ENCODE data around the gene SLC13A3. TPM values are rescaled to one million over a fixed set of nuclear protein-coding genes. Genes with fewer than 3 reads are reported as not detected.

The SLC13A3 gene
- polyA plus RNA-seq, 1 donor = 3.7 TPM

- no peaks in the 10 kb centered on the region for H3K27me3 ChIP-seq (ENCODE audit: control insufficient read depth, insufficient read depth, low read length)
- WGBS (ENCODE audit: insufficient coverage, low lambda C conversion rate) = 67% methylated on average over 2 of the region's 5 CpGs
These were observed 8.3 kb downstream of the SLC13A3 start for GRCh38 chr20:46642969-46643343.

GRCh38 chr20:46642265-46642968 is 8.8 kb downstream of the SLC13A3 start:
- no peak overlapping the region for H3K27ac ChIP-seq (ENCODE audit: low read length)
- no peak overlapping the region for H3K4me3 ChIP-seq (ENCODE audit: low read length)
- no peaks in the 10 kb centered on the region for H3K36me3 ChIP-seq (ENCODE audit: control insufficient read depth, insufficient read depth, low read length)
- H3K27me3 ChIP-seq (ENCODE audit: control insufficient read depth, insufficient read depth, low read length) = no peaks in the 10 kb centered on the region
- no peak for DNase-seq
- 100% methylated on average over 1 of the region's 12 CpGs for WGBS (ENCODE audit: insufficient coverage, low lambda C conversion rate)
- H3K4me1 ChIP-seq (ENCODE audit: control insufficient read depth, insufficient read depth, low read length) = no peaks in the 10 kb centered on the region
- H3K9me3 ChIP-seq (ENCODE audit: control insufficient read depth, low read depth, low read length) = no peaks in the 10 kb centered on the region

More at GRCh38 chr20:46642969-46643343, 8.3 kb downstream of the SLC13A3 start:
- H3K36me3 ChIP-seq (ENCODE audit: control insufficient read depth, insufficient read depth, low read length) = no peaks in the 10 kb centered on the region
- H3K27ac ChIP-seq (ENCODE audit: low read length) = no peak overlapping the region
- DNase-seq = no peak
- H3K9me3 ChIP-seq (ENCODE audit: control insufficient read depth, low read depth, low read length) = no peaks in the 10 kb centered on the region
- H3K4me1 ChIP-seq (ENCODE audit: control insufficient read depth, insufficient read depth, low read length) = no peaks in the 10 kb centered on the region
- no peak overlapping the region for H3K4me3 ChIP-seq (ENCODE audit: low read length)

- H3K27me3 ChIP-seq (ENCODE audit: control insufficient read depth, insufficient read depth, low read length) = no peaks in the 10 kb centered on the region
- H3K4me3 ChIP-seq (ENCODE audit: low read length) = no peak overlapping the region
- no peaks in the 10 kb centered on the region for H3K9me3 ChIP-seq (ENCODE audit: control insufficient read depth, low read depth, low read length)
- H3K36me3 ChIP-seq (ENCODE audit: control insufficient read depth, insufficient read depth, low read length) = no peaks in the 10 kb centered on the region
- no peak overlapping the region for H3K27ac ChIP-seq (ENCODE audit: low read length)
- DNase-seq = no peak
- no peaks in the 10 kb centered on the region for H3K4me1 ChIP-seq (ENCODE audit: control insufficient read depth, insufficient read depth, low read length)
These were observed 9.8 kb downstream of the SLC13A3 start for GRCh38 chr20:46641424-46641823.

- H3K27ac ChIP-seq (ENCODE audit: low read length) = no peak overlapping the region
- H3K4me3 ChIP-seq (ENCODE audit: low read length) = no peak overlapping the region
- H3K9me3 ChIP-seq (ENCODE audit: control insufficient read depth, low read depth, low read length) = no peaks in the 10 kb centered on the region
- DNase-seq = no peak
- H3K36me3 ChIP-seq (ENCODE audit: control insufficient read depth, insufficient read depth, low read length) = no peaks in the 10 kb centered on the region
- H3K4me1 ChIP-seq (ENCODE audit: control insufficient read depth, insufficient read depth, low read length) = no peaks in the 10 kb centered on the region
- WGBS (ENCODE audit: insufficient coverage, low lambda C conversion rate) = no CpG with 5 or more reads among the region's 14 CpGs
- H3K27me3 ChIP-seq (ENCODE audit: control insufficient read depth, insufficient read depth, low read length) = no peaks in the 10 kb centered on the region
These were observed 10.5 kb downstream of the SLC13A3 start for GRCh38 chr20:46640536-46641311.

- H3K4me1 ChIP-seq (ENCODE audit: control insufficient read depth, insufficient read depth, low read length) = no peaks in the 10 kb centered on the region
- DNase-seq = no peak
- no peaks in the 10 kb centered on the region for H3K36me3 ChIP-seq (ENCODE audit: control insufficient read depth, insufficient read depth, low read length)
- no peak overlapping the region for H3K27ac ChIP-seq (ENCODE audit: low read length)
- no peak overlapping the region for H3K4me3 ChIP-seq (ENCODE audit: low read length)
- no peaks in the 10 kb centered on the region for H3K27me3 ChIP-seq (ENCODE audit: control insufficient read depth, insufficient read depth, low read length)
- no peaks in the 10 kb centered on the region for H3K9me3 ChIP-seq (ENCODE audit: control insufficient read depth, low read depth, low read length)
- no CpG with 5 or more reads among the region's 6 CpGs for WGBS (ENCODE audit: insufficient coverage, low lambda C conversion rate)
These were observed 11.2 kb downstream of the SLC13A3 start for GRCh38 chr20:46640044-46640443.

- WGBS (ENCODE audit: insufficient coverage, low lambda C conversion rate) = no CpG with 5 or more reads among the region's 3 CpGs
- Histone ChIP-seq H3K27ac (ENCODE audit: low read length) (no peak overlapping the region), H3K27me3 (ENCODE audit: control insufficient read depth, insufficient read depth, low read length) (no peaks in the 10 kb centered on the region), H3K4me3 (ENCODE audit: low read length) (no peak overlapping the region), H3K36me3 (ENCODE audit: control insufficient read depth, insufficient read depth, low read length) (no peaks in the 10 kb centered on the region), H3K9me3 (ENCODE audit: control insufficient read depth, low read depth, low read length) (no peaks in the 10 kb centered on the region), H3K4me1 (ENCODE audit: control insufficient read depth, insufficient read depth, low read length) (no peaks in the 10 kb centered on the region)
- no peak for DNase-seq
These were observed 11.7 kb downstream of the SLC13A3 start for GRCh38 chr20:46639587-46639986.

- H3K36me3 ChIP-seq (ENCODE audit: control insufficient read depth, insufficient read depth, low read length) = no peaks in the 10 kb centered on the region
- H3K27ac ChIP-seq (ENCODE audit: low read length) = no peak overlapping the region
- H3K27me3 ChIP-seq (ENCODE audit: control insufficient read depth, insufficient read depth, low read length) = no peaks in the 10 kb centered on the region
- no peak for DNase-seq
- no peak overlapping the region for H3K4me3 ChIP-seq (ENCODE audit: low read length)
- no peaks in the 10 kb centered on the region for H3K4me1 ChIP-seq (ENCODE audit: control insufficient read depth, insufficient read depth, low read length)
- no CpG with 5 or more reads among the region's 4 CpGs for WGBS (ENCODE audit: insufficient coverage, low lambda C conversion rate)
- H3K9me3 ChIP-seq (ENCODE audit: control insufficient read depth, low read depth, low read length) = no peaks in the 10 kb centered on the region
These were observed 12.4 kb downstream of the SLC13A3 start for GRCh38 chr20:46638898-46639274.

GRCh38 chr20:46638134-46638897 is 12.9 kb downstream of the SLC13A3 start:
- no peak for DNase-seq
- no peaks in the 10 kb centered on the region for H3K9me3 ChIP-seq (ENCODE audit: control insufficient read depth, low read depth, low read length)
- no CpG with 5 or more reads among the region's 18 CpGs for WGBS (ENCODE audit: insufficient coverage, low lambda C conversion rate)
- H3K27ac ChIP-seq (ENCODE audit: low read length) = no peak overlapping the region
- H3K27me3 ChIP-seq (ENCODE audit: control insufficient read depth, insufficient read depth, low read length) = no peaks in the 10 kb centered on the region
- no peak overlapping the region for H3K4me3 ChIP-seq (ENCODE audit: low read length)
- H3K36me3 ChIP-seq (ENCODE audit: control insufficient read depth, insufficient read depth, low read length) = no peaks in the 10 kb centered on the region
- no peaks in the 10 kb centered on the region for H3K4me1 ChIP-seq (ENCODE audit: control insufficient read depth, insufficient read depth, low read length)

- no peak for DNase-seq
- H3K27me3 ChIP-seq (ENCODE audit: control insufficient read depth, insufficient read depth, low read length) = no peaks in the 10 kb centered on the region
- H3K27ac ChIP-seq (ENCODE audit: low read length) = no peak overlapping the region
- H3K9me3 ChIP-seq (ENCODE audit: control insufficient read depth, low read depth, low read length) = no peaks in the 10 kb centered on the region
- H3K4me1 ChIP-seq (ENCODE audit: control insufficient read depth, insufficient read depth, low read length) = no peaks in the 10 kb centered on the region
- no CpG with 5 or more reads among the region's 4 CpGs for WGBS (ENCODE audit: insufficient coverage, low lambda C conversion rate)
- no peak overlapping the region for H3K4me3 ChIP-seq (ENCODE audit: low read length)
- H3K36me3 ChIP-seq (ENCODE audit: control insufficient read depth, insufficient read depth, low read length) = no peaks in the 10 kb centered on the region
These were observed 13.7 kb downstream of the SLC13A3 start for GRCh38 chr20:46637427-46638133.

GRCh38 chr20:46637020-46637419 is 14.2 kb downstream of the SLC13A3 start:
- no peaks in the 10 kb centered on the region for H3K9me3 ChIP-seq (ENCODE audit: control insufficient read depth, low read depth, low read length)
- no CpG with 5 or more reads among the region's 11 CpGs for WGBS (ENCODE audit: insufficient coverage, low lambda C conversion rate)
- H3K27me3 ChIP-seq (ENCODE audit: control insufficient read depth, insufficient read depth, low read length) = no peaks in the 10 kb centered on the region
- DNase-seq = no peak
- H3K36me3 ChIP-seq (ENCODE audit: control insufficient read depth, insufficient read depth, low read length) = no peaks in the 10 kb centered on the region
- no peaks in the 10 kb centered on the region for H3K4me1 ChIP-seq (ENCODE audit: control insufficient read depth, insufficient read depth, low read length)
- no peak overlapping the region for H3K27ac ChIP-seq (ENCODE audit: low read length)
- H3K4me3 ChIP-seq (ENCODE audit: low read length) = no peak overlapping the region

Measured in large intestine (tissue), 3 donors.